Measurements from ENCODE around the gene CSTA. TPM values are rescaled to one million over a fixed set of nuclear protein-coding genes. Genes with fewer than 3 reads are reported as not detected.

The CSTA gene
- total and polyA plus RNA-seq, 2 experiments from 2014 or later = 0.28 TPM; not detected in 1

DNA sequence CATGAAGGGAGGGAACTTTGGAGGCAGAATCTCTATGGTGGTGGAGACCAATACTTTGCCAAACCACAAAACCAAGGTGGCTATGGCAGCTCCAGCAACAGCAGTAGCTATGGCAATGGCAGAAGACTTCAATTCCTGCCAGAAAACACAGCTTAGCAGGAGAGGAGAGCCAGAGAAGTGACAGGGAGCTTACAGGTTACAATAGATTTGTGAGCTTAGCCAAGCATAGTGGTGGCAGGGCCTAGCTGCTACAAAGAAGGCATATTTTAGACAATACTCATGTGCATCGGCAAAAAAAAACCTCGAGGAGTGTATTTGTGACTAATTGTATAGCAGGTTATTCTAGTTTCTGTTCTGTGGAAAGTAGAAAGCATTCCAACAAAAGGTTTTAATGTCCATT, 6.4 kb upstream of the CSTA start:
- no peak overlapping the region for H3K4me3 ChIP-seq
- H3K79me2 ChIP-seq = no peaks in the 10 kb centered on the region
- no peak overlapping the region for H2AFZ ChIP-seq
- WGBS (ENCODE audit: low lambda C conversion rate, missing lambda C conversion rate) = 97% methylated on average over 2 of the region's 2 CpGs
- no peaks in the 10 kb centered on the region for H4K20me1 ChIP-seq (ENCODE audit: insufficient read depth, poor library complexity, severe bottlenecking)
- no peak overlapping the region for H3K27ac ChIP-seq
- no peaks in the 10 kb centered on the region for H3K9me3 ChIP-seq (ENCODE audit: low read depth)
- H3K27me3 ChIP-seq = no peaks in the 10 kb centered on the region
- H3K36me3 ChIP-seq (replicated peaks; ENCODE audit: insufficient read depth, low read depth) = no peaks in the 10 kb centered on the region
- DNase-seq (ENCODE audit: low spot score) = no peak
- H3K4me1 ChIP-seq (ENCODE audit: insufficient read depth) = no peaks in the 10 kb centered on the region
- H3K9me2 ChIP-seq (replicated peaks; ENCODE audit: insufficient read depth) = no peaks in the 10 kb centered on the region
- no peak for TF ChIP-seq EZH2phosphoT487 (IDR thresholded peaks at IDR 0.05; ENCODE audit: low read depth, severe bottlenecking, unreplicated experiment)
- TF ChIP-seq, protein P1, sequence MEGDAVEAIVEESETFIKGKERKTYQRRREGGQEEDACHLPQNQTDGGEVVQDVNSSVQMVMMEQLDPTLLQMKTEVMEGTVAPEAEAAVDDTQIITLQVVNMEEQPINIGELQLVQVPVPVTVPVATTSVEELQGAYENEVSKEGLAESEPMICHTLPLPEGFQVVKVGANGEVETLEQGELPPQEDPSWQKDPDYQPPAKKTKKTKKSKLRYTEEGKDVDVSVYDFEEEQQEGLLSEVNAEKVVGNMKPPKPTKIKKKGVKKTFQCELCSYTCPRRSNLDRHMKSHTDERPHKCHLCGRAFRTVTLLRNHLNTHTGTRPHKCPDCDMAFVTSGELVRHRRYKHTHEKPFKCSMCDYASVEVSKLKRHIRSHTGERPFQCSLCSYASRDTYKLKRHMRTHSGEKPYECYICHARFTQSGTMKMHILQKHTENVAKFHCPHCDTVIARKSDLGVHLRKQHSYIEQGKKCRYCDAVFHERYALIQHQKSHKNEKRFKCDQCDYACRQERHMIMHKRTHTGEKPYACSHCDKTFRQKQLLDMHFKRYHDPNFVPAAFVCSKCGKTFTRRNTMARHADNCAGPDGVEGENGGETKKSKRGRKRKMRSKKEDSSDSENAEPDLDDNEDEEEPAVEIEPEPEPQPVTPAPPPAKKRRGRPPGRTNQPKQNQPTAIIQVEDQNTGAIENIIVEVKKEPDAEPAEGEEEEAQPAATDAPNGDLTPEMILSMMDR (IDR thresholded peaks at IDR 0.05; ENCODE audit: poor library complexity) = no peak
- no peak for TF ChIP-seq EZH2 (IDR thresholded peaks at IDR 0.05; ENCODE audit: borderline replicate concordance)
- no peak overlapping the region for H3K4me2 ChIP-seq

GRCh38 chr3:122322095-122323075, 2.7 kb upstream of the CSTA start:
- DNase-seq (ENCODE audit: low spot score) = no peak
- H3K36me3 ChIP-seq (replicated peaks; ENCODE audit: insufficient read depth, low read depth) = no peaks in the 10 kb centered on the region
- WGBS (ENCODE audit: low lambda C conversion rate, missing lambda C conversion rate) = 78% methylated on average over 5 of the region's 5 CpGs

DNA sequence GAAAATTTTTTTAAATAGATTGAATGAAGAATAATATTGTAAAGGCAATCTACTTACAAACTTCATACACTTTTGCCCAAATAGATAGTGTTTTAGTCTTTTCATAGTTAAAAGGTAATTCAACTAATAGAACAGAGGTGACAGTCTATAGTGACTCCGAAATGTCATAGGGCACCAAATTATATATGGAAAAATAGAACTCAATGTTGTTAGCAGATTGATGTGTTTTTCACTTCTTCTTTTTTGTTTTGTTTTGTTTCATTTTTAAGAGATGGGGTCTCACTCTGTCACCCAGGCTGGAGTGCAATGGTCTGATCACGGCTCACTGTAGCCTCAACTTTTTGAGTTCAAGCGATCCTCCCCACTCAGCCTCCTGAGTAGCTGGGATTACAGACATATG, 721 bp downstream of the CSTA start:
- 100% methylated on average over 3 of the region's 3 CpGs for WGBS (ENCODE audit: low lambda C conversion rate, missing lambda C conversion rate)
- H3K9me3 ChIP-seq (ENCODE audit: low read depth) = no peaks in the 10 kb centered on the region
- no peaks in the 10 kb centered on the region for H3K27me3 ChIP-seq
- no peak overlapping the region for H3K4me3 ChIP-seq
- no peaks in the 10 kb centered on the region for H3K4me1 ChIP-seq (ENCODE audit: insufficient read depth)
- H2AFZ ChIP-seq = no peak overlapping the region
- H4K20me1 ChIP-seq (ENCODE audit: insufficient read depth, poor library complexity, severe bottlenecking) = no peaks in the 10 kb centered on the region
- H3K36me3 ChIP-seq (replicated peaks; ENCODE audit: insufficient read depth, low read depth) = no peaks in the 10 kb centered on the region
- TF ChIP-seq EZH2 (IDR thresholded peaks at IDR 0.05; ENCODE audit: borderline replicate concordance) (no peak), EZH2phosphoT487 (IDR thresholded peaks at IDR 0.05; ENCODE audit: low read depth, severe bottlenecking, unreplicated experiment) (no peak)
- TF ChIP-seq, protein P1 (IDR thresholded peaks at IDR 0.05; ENCODE audit: poor library complexity) = no peak
- H3K79me2 ChIP-seq = no peaks in the 10 kb centered on the region
- no peak overlapping the region for H3K4me2 ChIP-seq
- H3K27ac ChIP-seq = no peak overlapping the region
- no peak for DNase-seq (ENCODE audit: low spot score)
- no peaks in the 10 kb centered on the region for H3K9me2 ChIP-seq (replicated peaks; ENCODE audit: insufficient read depth)

More at GRCh38 chr3:122322095-122323075, 2.7 kb upstream of the CSTA start:
- H3K9me2 ChIP-seq (replicated peaks; ENCODE audit: insufficient read depth) = no peaks in the 10 kb centered on the region
- H3K27ac ChIP-seq = no peak overlapping the region
- no peaks in the 10 kb centered on the region for H3K9me3 ChIP-seq (ENCODE audit: low read depth)
- no peaks in the 10 kb centered on the region for H3K79me2 ChIP-seq
- no peaks in the 10 kb centered on the region for H3K4me1 ChIP-seq (ENCODE audit: insufficient read depth)
- H3K4me2 ChIP-seq = no peak overlapping the region
- H3K27me3 ChIP-seq = no peaks in the 10 kb centered on the region
- no peak overlapping the region for H3K4me3 ChIP-seq
- no peak for TF ChIP-seq EZH2 (IDR thresholded peaks at IDR 0.05; ENCODE audit: borderline replicate concordance)
- TF ChIP-seq, protein P1 (IDR thresholded peaks at IDR 0.05; ENCODE audit: poor library complexity) = no peak
- no peak for TF ChIP-seq EZH2phosphoT487 (IDR thresholded peaks at IDR 0.05; ENCODE audit: low read depth, severe bottlenecking, unreplicated experiment)
- no peaks in the 10 kb centered on the region for H4K20me1 ChIP-seq (ENCODE audit: insufficient read depth, poor library complexity, severe bottlenecking)
- no peak overlapping the region for H2AFZ ChIP-seq
